ENCODE results near the gene TAS2R38. TPM values are rescaled to one million over a fixed set of nuclear protein-coding genes. Genes with fewer than 3 reads are reported as not detected.

Gene TAS2R38
- total RNA-seq, 4 donors from 2014 or later = not detected

GRCh38 chr7:141976524-141977245, 3.1 kb upstream of the TAS2R38 start:
- H3K27ac ChIP-seq = no peak overlapping the region
- no peak for TF ChIP-seq POLR2AphosphoS5 (IDR thresholded peaks at IDR 0.05)
- no peak for TF ChIP-seq POLR2A (IDR thresholded peaks at IDR 0.05)
- no peak for TF ChIP-seq CTCF (IDR thresholded peaks at IDR 0.05)
- no peak for TF ChIP-seq EP300 (IDR thresholded peaks at IDR 0.05)
- no peaks in the 10 kb centered on the region for H3K4me1 ChIP-seq
- 45 to 61% methylated on average over 9 to 10 of the region's 11 CpGs for WGBS, 2 donors (ENCODE audit: low coverage in 1 of 2)
- H3K9me3 ChIP-seq = no peaks in the 10 kb centered on the region
- no peaks in the 10 kb centered on the region for H3K27me3 ChIP-seq
- no peak for ATAC-seq
- H3K4me3 ChIP-seq = no peak overlapping the region
- H3K36me3 ChIP-seq = no peaks in the 10 kb centered on the region

GRCh38 chr7:141975806-141976523, 2.4 kb upstream of the TAS2R38 start:
- Histone ChIP-seq H3K27ac (no peak overlapping the region), H3K36me3 (no peaks in the 10 kb centered on the region), H3K27me3 (no peaks in the 10 kb centered on the region), H3K9me3 (no peaks in the 10 kb centered on the region), H3K4me3 (peak overlapping the region in 1 of 2 donors; percentile 3), H3K4me1 (no peaks in the 10 kb centered on the region)
- 10 to 31% methylated on average over 8 to 14 of the region's 21 CpGs for WGBS, 2 donors (ENCODE audit: low coverage in 1 of 2)
- TF ChIP-seq POLR2A (IDR thresholded peaks at IDR 0.05) (no peak), EP300 (IDR thresholded peaks at IDR 0.05) (no peak), POLR2AphosphoS5 (IDR thresholded peaks at IDR 0.05) (no peak), CTCF (IDR thresholded peaks at IDR 0.05) (peak in 1 of 4 experiments; percentile 54)
- ATAC-seq = no peak

GRCh38 chr7:141974831-141975230, 1.3 kb upstream of the TAS2R38 start:
- WGBS, 2 donors (ENCODE audit: low coverage in 1 of 2) = 45 to 75% methylated on average over 2 of the region's 2 CpGs
- TF ChIP-seq POLR2A (IDR thresholded peaks at IDR 0.05) (no peak), CTCF (IDR thresholded peaks at IDR 0.05) (no peak)
- Histone ChIP-seq H3K4me1 (no peaks in the 10 kb centered on the region), H3K36me3 (no peaks in the 10 kb centered on the region), H3K27me3 (no peaks in the 10 kb centered on the region), H3K9me3 (no peaks in the 10 kb centered on the region), H3K4me3 (no peak overlapping the region), H3K27ac (no peak overlapping the region)
- ATAC-seq = no peak

- Histone ChIP-seq H3K9me3 (peaks cover 0 to 6% (median 0%) of the 10 kb centered on the region in 3 donors), H3K36me3 (no peaks in the 10 kb centered on the region), H3K4me3 (no peak overlapping the region), H3K4me1 (no peaks in the 10 kb centered on the region), H3K27ac (no peak overlapping the region), H3K27me3 (no peaks in the 10 kb centered on the region)
- TF ChIP-seq CTCF (IDR thresholded peaks at IDR 0.05) = no peak
- no peak for ATAC-seq
- WGBS, 2 donors (ENCODE audit: low coverage in 1 of 2) = 84 to 89% methylated on average over 3 of the region's 3 CpGs
Observed at GRCh38 chr7:141960687-141961422, 12.7 kb downstream of the TAS2R38 start.

All from gastroesophageal sphincter (tissue), 4 donors.